Neural progenitor cell (in vitro differentiated cells): Measurements from ENCODE around the gene CHST15.

ENCODE experiments used
- EZH2 ChIP-seq: fragments of 200-600 bp; sonication (generic); IDR thresholded peaks from 2 replicates; pipeline ENCODE4 v1.6.1; 2017; ENCODE audit warnings: antibody characterized with exemption, mild to moderate bottlenecking, moderate library complexity
- EZH2phosphoT487 ChIP-seq: fragments of 200-600 bp; sonication (generic); IDR thresholded peaks from 2 replicates; pipeline ENCODE4 v1.6.1; 2017; ENCODE audit warnings: antibody characterized with exemption

- no peak for TF ChIP-seq EZH2phosphoT487
- TF ChIP-seq EZH2: no peak
Observed at GRCh38 chr10:123994417-123995081, 98.8 kb downstream of the CHST15 start.
